CD4-positive, CD25-positive, alpha-beta regulatory T cell (primary cell): ENCODE measurements around the gene ADPRH. TPM values are rescaled to one million over a fixed set of nuclear protein-coding genes. Genes with fewer than 3 reads are reported as not detected.

ENCODE experiments used
- polyA plus RNA-seq, 4 donors: library from polyadenylated mRNA; unstranded; fragments of 300-500 nt; fragmentation: Illumina TruSeq; gene quantifications; one replicate each; pipeline ENCODE4 v1.2.3, GENCODE V29; 2021
- total RNA-seq: library from RNA; stranded (reverse); gene quantifications from one replicate; pipeline ENCODE4 v1.2.3, GENCODE V29; 2022

The ADPRH gene
- total and polyA plus RNA-seq, 5 donors from 2014 or later, result 6.2 to 17.2 (median 12.1) TPM

Other genes with a start within 250 kb of the ADPRH start
- gene TMEM39A, start 115.9 kb upstream of the ADPRH start, total RNA-seq, result 49.7 TPM
- 10 to 100 TPM in 3 of 4 donors, 1 to 10 TPM in 1; 8.5 to 18.0 (median 11.6) TPM for gene TMEM39A, start 115.9 kb upstream of the ADPRH start, polyA plus RNA-seq
- gene POGLUT1, start 110.5 kb upstream of the ADPRH start, total RNA-seq, result 31.4 TPM
- 10 to 100 TPM; 31.9 to 43.2 (median 36.5) TPM for gene POGLUT1, start 110.5 kb upstream of the ADPRH start, polyA plus RNA-seq
- 42.1 TPM for gene TIMMDC1, start 80.9 kb upstream of the ADPRH start, total RNA-seq
- gene TIMMDC1, start 80.9 kb upstream of the ADPRH start, polyA plus RNA-seq, result 10 to 100 TPM; 65.1 to 88.8 (median 70.4) TPM
- gene CD80, start 19.9 kb upstream of the ADPRH start, total RNA-seq, result 24.2 TPM
- 1 to 10 TPM in 3 of 4 donors, under 1 TPM in 1; 0.87 to 2.8 (median 1.9) TPM for gene CD80, start 19.9 kb upstream of the ADPRH start, polyA plus RNA-seq
- not detected for gene PLA1A, start 18.4 kb downstream of the ADPRH start, total RNA-seq
- under 1 TPM in 1 of 4 donors, not detected in 3; 0.18 TPM for gene PLA1A, start 18.4 kb downstream of the ADPRH start, polyA plus RNA-seq
- gene POPDC2, start 81.1 kb downstream of the ADPRH start, total RNA-seq, result 5.5 TPM
- 1 to 10 TPM; 1.9 to 3.2 (median 2.4) TPM for gene POPDC2, start 81.1 kb downstream of the ADPRH start, polyA plus RNA-seq
- 34.1 TPM for gene COX17, start 97.9 kb downstream of the ADPRH start, total RNA-seq
- gene COX17, start 97.9 kb downstream of the ADPRH start, polyA plus RNA-seq, result 100 to 1,000 TPM in 2 of 4 donors, 10 to 100 TPM in 2; 82.1 to 124 (median 97.2) TPM
- 0.44 TPM for gene CFAP91, start 123.5 kb downstream of the ADPRH start, total RNA-seq
- gene CFAP91, start 123.5 kb downstream of the ADPRH start, polyA plus RNA-seq, result under 1 TPM in 1 of 4 donors, not detected in 3; 0.59 TPM
- 0.20 TPM for gene NR1I2, start 202.6 kb downstream of the ADPRH start, total RNA-seq
- gene NR1I2, start 202.6 kb downstream of the ADPRH start, polyA plus RNA-seq, result under 1 TPM in 3 of 4 donors, not detected in 1; 0.06 to 0.72 (median 0.28) TPM